Right lobe of liver (tissue), 4 donors: ENCODE data around the gene ASGR2.

Experiments used
- CTCF ChIP-seq, 4 donors: fragments of 200-600 bp in 3 of 4; fragments of 450-650 bp in 1 of 4; IDR thresholded peaks; one replicate each; pipeline versions ENCODE4 v1.5.1 to v1.8.0; 2016 to 2022; ENCODE audit warnings: antibody characterized with exemption in 4 of 4, mild to moderate bottlenecking in 2 of 4
- POLR2A ChIP-seq: fragments of 450-650 bp; IDR thresholded peaks from one replicate; pipeline ENCODE4 v1.6.1; 2017; ENCODE audit warnings: antibody characterized with exemption, mild to moderate bottlenecking
- donor health status: DM: no; HTN: no; CAD: no.
- donor health status: DM: no; HTN: no; CAD: no.
- donor health status: DM: no; HTN: yes; CAD: no.

GRCh38 chr17:7098802-7099459, 15.7 kb downstream of the ASGR2 start:
- TF ChIP-seq CTCF (IDR thresholded peaks at IDR 0.05) = no peak
- no peak for TF ChIP-seq POLR2A
